Measurements from ENCODE around the gene SYNE3. TPM values are rescaled to one million over a fixed set of nuclear protein-coding genes. Genes with fewer than 3 reads are reported as not detected.

SYNE3 gene
- total RNA-seq, 1 experiment from 2014 or later, result 1.9 TPM

GRCh38 chr14:95557291-95557690, 40.8 kb upstream of the SYNE3 start:
- Histone ChIP-seq H3K4me2 (no peak overlapping the region), H3K36me3 (ENCODE audit: low read depth) (no peaks in the 10 kb centered on the region), H3K4me1 (replicated peaks; ENCODE audit: insufficient read depth) (no peaks in the 10 kb centered on the region), H3K4me3 (no peak overlapping the region), H3K79me2 (ENCODE audit: low read depth) (no peaks in the 10 kb centered on the region), H2AFZ (no peak overlapping the region), H3K27me3 (ENCODE audit: insufficient read depth, low read depth) (no peaks in the 10 kb centered on the region), H3K27ac (no peak overlapping the region), H4K20me1 (ENCODE audit: insufficient read depth) (no peaks in the 10 kb centered on the region), H3F3A (ENCODE audit: insufficient read depth, low read depth) (no peaks in the 10 kb centered on the region), H3K9me3 (ENCODE audit: insufficient read depth, low read depth) (no peaks in the 10 kb centered on the region), H3K9me2 (ENCODE audit: insufficient read depth) (no peaks in the 10 kb centered on the region)
- ChIA-PET CTCF (no interaction called here), POLR2A (ENCODE audit: unreplicated experiment) (no interaction called here)
- BruUV-seq (replicated peaks), result no TSS peak
- intact Hi-C loops (cut with micrococcal nuclease; ENCODE audit: unreplicated experiment), result no loop called here
- DNase-seq, result no peak
- TF ChIP-seq EZH2 (IDR thresholded peaks at IDR 0.05; ENCODE audit: low read depth) (no peak), CTCF (conservative IDR thresholded peaks at IDR 0.05) (no peak)

DNA sequence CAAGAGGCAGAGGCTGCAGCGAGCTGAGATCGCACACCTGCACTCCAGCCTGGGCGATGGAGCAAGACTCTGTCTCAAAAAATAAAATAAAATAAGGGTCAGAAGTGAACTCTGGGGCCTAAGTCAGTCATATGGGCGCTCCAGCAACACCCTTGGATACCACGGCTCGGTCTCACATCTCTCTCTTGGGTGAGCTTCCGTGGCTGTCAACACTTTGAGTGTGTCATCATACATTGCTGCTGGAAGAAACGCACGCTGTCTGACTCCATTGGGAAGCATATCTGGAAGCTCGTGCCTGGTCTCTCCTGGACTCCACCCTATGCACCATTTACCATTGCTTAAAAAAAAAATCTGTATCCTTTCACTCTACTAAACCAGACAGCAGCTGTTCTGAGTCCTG, 38.6 kb upstream of the SYNE3 start:
- DNase-seq, result no peak
- intact Hi-C loops (cut with micrococcal nuclease; ENCODE audit: unreplicated experiment), result no loop called here
- H3K36me3 ChIP-seq (ENCODE audit: low read depth), result no peaks in the 10 kb centered on the region
- no peak overlapping the region for H3K4me3 ChIP-seq
- no peaks in the 10 kb centered on the region for H3K9me3 ChIP-seq (ENCODE audit: insufficient read depth, low read depth)
- no peak overlapping the region for H2AFZ ChIP-seq
- BruUV-seq (replicated peaks), result no TSS peak
- no peak for TF ChIP-seq EZH2 (IDR thresholded peaks at IDR 0.05; ENCODE audit: low read depth)
- no peak for TF ChIP-seq CTCF (conservative IDR thresholded peaks at IDR 0.05)
- H3K27me3 ChIP-seq (ENCODE audit: insufficient read depth, low read depth), result no peaks in the 10 kb centered on the region
- H4K20me1 ChIP-seq (ENCODE audit: insufficient read depth), result no peaks in the 10 kb centered on the region
- H3F3A ChIP-seq (ENCODE audit: insufficient read depth, low read depth), result no peaks in the 10 kb centered on the region
- H3K27ac ChIP-seq, result no peak overlapping the region
- POLR2A ChIA-PET (ENCODE audit: unreplicated experiment), result no interaction called here
- H3K4me2 ChIP-seq, result no peak overlapping the region
- no peaks in the 10 kb centered on the region for H3K4me1 ChIP-seq (replicated peaks; ENCODE audit: insufficient read depth)
- no peaks in the 10 kb centered on the region for H3K9me2 ChIP-seq (ENCODE audit: insufficient read depth)
- CTCF ChIA-PET, result no interaction called here
- no peaks in the 10 kb centered on the region for H3K79me2 ChIP-seq (ENCODE audit: low read depth)

- H3K9me3 ChIP-seq (ENCODE audit: insufficient read depth, low read depth), result no peaks in the 10 kb centered on the region
- no peaks in the 10 kb centered on the region for H3K27me3 ChIP-seq (ENCODE audit: insufficient read depth, low read depth)
- intact Hi-C loops (cut with micrococcal nuclease; ENCODE audit: unreplicated experiment), result no loop called here
- H4K20me1 ChIP-seq (ENCODE audit: insufficient read depth), result no peaks in the 10 kb centered on the region
- H2AFZ ChIP-seq, result no peak overlapping the region
- CTCF ChIA-PET, result no interaction called here
- no peaks in the 10 kb centered on the region for H3K79me2 ChIP-seq (ENCODE audit: low read depth)
- H3K4me1 ChIP-seq (replicated peaks; ENCODE audit: insufficient read depth), result peaks cover 4% of the 10 kb centered on the region
- POLR2A ChIA-PET (ENCODE audit: unreplicated experiment), result no interaction called here
- TF ChIP-seq EZH2 (IDR thresholded peaks at IDR 0.05; ENCODE audit: low read depth) (no peak), CTCF (conservative IDR thresholded peaks at IDR 0.05) (no peak)
- H3K27ac ChIP-seq, result no peak overlapping the region
- no peak for DNase-seq
- BruUV-seq (replicated peaks), result no TSS peak
- no peaks in the 10 kb centered on the region for H3K36me3 ChIP-seq (ENCODE audit: low read depth)
- no peaks in the 10 kb centered on the region for H3K9me2 ChIP-seq (ENCODE audit: insufficient read depth)
- peaks cover 3% of the 10 kb centered on the region; the same call in 1 of the 2 replicates for H3F3A ChIP-seq (ENCODE audit: insufficient read depth, low read depth)
- H3K4me3 ChIP-seq, result no peak overlapping the region
- no peak overlapping the region for H3K4me2 ChIP-seq
Observed at GRCh38 chr14:95553141-95553540, 36.7 kb upstream of the SYNE3 start.
